ENCODE data around the gene PPP3R1.

PPP3R1 gene

GRCh38 chr2:68156419-68156818 lies 95.9 kb downstream of the PPP3R1 start:
- Histone ChIP-seq H3K27me3 (ENCODE audit: insufficient read depth, poor library complexity, severe bottlenecking) (no peaks in the 10 kb centered on the region), H3K4me3 (replicated peaks; ENCODE audit: insufficient read depth, low read length) (peak overlapping the region; percentile 97), H3K27ac (replicated peaks) (peak overlapping the region; percentile 99)
- TF ChIP-seq CTCF (IDR thresholded peaks at IDR 0.05; ENCODE audit: insufficient read depth, low read length) (no peak), SPI1 (IDR thresholded peaks at IDR 0.05; ENCODE audit: borderline replicate concordance, low read depth) (no peak), REST (IDR thresholded peaks at IDR 0.05; ENCODE audit: insufficient replicate concordance, low read depth) (no peak), GABPA (IDR thresholded peaks at IDR 0.05; ENCODE audit: low read depth) (no peak), POLR2AphosphoS5 (IDR thresholded peaks at IDR 0.05; ENCODE audit: low read depth) (no peak)
- no peak for DNase-seq (ENCODE audit: low read depth in 1 of 2, low spot score in 1 of 2)

- no peak for DNase-seq (ENCODE audit: low read depth in 1 of 2, low spot score in 1 of 2)
- TF ChIP-seq CTCF (IDR thresholded peaks at IDR 0.05; ENCODE audit: insufficient read depth, low read length) (no peak), GABPA (IDR thresholded peaks at IDR 0.05; ENCODE audit: low read depth) (no peak), REST (IDR thresholded peaks at IDR 0.05; ENCODE audit: insufficient replicate concordance, low read depth) (no peak), POLR2AphosphoS5 (IDR thresholded peaks at IDR 0.05; ENCODE audit: low read depth) (no peak), SPI1 (IDR thresholded peaks at IDR 0.05; ENCODE audit: borderline replicate concordance, low read depth) (no peak)
- Histone ChIP-seq H3K4me3 (replicated peaks; ENCODE audit: insufficient read depth, low read length) (no peak overlapping the region), H3K27ac (replicated peaks) (no peak overlapping the region), H3K27me3 (ENCODE audit: insufficient read depth, poor library complexity, severe bottlenecking) (no peaks in the 10 kb centered on the region)
These were observed 96.7 kb downstream of the PPP3R1 start for GRCh38 chr2:68155618-68156017.

- TF ChIP-seq GABPA (IDR thresholded peaks at IDR 0.05; ENCODE audit: low read depth): no peak
- no peak for TF ChIP-seq SPI1 (IDR thresholded peaks at IDR 0.05; ENCODE audit: borderline replicate concordance, low read depth)
- no peak for TF ChIP-seq CTCF (IDR thresholded peaks at IDR 0.05; ENCODE audit: insufficient read depth, low read length)
- TF ChIP-seq REST (IDR thresholded peaks at IDR 0.05; ENCODE audit: insufficient replicate concordance, low read depth): no peak
- TF ChIP-seq POLR2AphosphoS5 (IDR thresholded peaks at IDR 0.05; ENCODE audit: low read depth): no peak
- H3K27me3 ChIP-seq (ENCODE audit: insufficient read depth, poor library complexity, severe bottlenecking): no peaks in the 10 kb centered on the region
- H3K4me3 ChIP-seq (replicated peaks; ENCODE audit: insufficient read depth, low read length): no peak overlapping the region
- DNase-seq (ENCODE audit: low read depth in 1 of 2, low spot score in 1 of 2): no peak
- no peak overlapping the region for H3K27ac ChIP-seq (replicated peaks)
These were observed 99.5 kb downstream of the PPP3R1 start for GRCh38 chr2:68152681-68153347.

All from HL-60 (cell line).